H1 (cell line): Measurements from ENCODE around the gene ABHD6. TPM values are rescaled to one million over a fixed set of nuclear protein-coding genes. Genes with fewer than 3 reads are reported as not detected.
"Not testable (repeated sequence)": the region's sequence is repeated elsewhere in the genome, so short reads cannot be mapped to it uniquely, and the experiment has no call there.

Experiments
- CTCF ChIA-PET: fragments of 300-600 bp; sonication (Branson Sonifier 250); formaldehyde crosslinking; loops from one replicate; lab custom pipeline; 2021; ENCODE audit not compliant: partially characterized antibody; lab: Charles Lee
- POLR2A ChIA-PET: fragments of 300-600 bp; sonication (Branson Sonifier 250); formaldehyde crosslinking; loops from one replicate; lab custom pipeline; 2021; ENCODE audit warnings: inconsistent platforms; ENCODE audit not compliant: partially characterized antibody; lab: Charles Lee
- DNase-seq, 2 experiments: peaks; one replicate each; pipeline versions ENCODE4 v3.0.0 to v3.0.0-alpha.2; 2010 to 2022; ENCODE audit warnings: low spot score in 2 of 2, low read depth in 1 of 2, mixed read lengths in 1 of 2
- FAIRE-seq: peaks from 2 replicates; lab custom pipeline; 2011; peaks lifted over from hg19 to GRCh38; lab: Jason Lieb, UNC
- H2AFZ ChIP-seq: 2 replicates; pipeline ENCODE4 v1.8.1; 2012; ENCODE audit warnings: low read length, inconsistent platforms
- H2AK5ac ChIP-seq: 2 replicates; pipeline ENCODE4 v1.6.1; 2013; ENCODE audit warnings: low read depth, low read length
- H2BK120ac ChIP-seq: replicated peaks from 2 replicates; pipeline ENCODE3; 2013; ENCODE audit warnings: low read depth, low read length, inconsistent platforms
- H2BK12ac ChIP-seq: 2 replicates; pipeline ENCODE4 v1.6.1; 2013; ENCODE audit warnings: low read depth, low read length
- H2BK15ac ChIP-seq: 2 replicates; pipeline ENCODE4 v1.6.1; 2013; ENCODE audit warnings: low read length
- H2BK20ac ChIP-seq: 2 replicates; pipeline ENCODE4 v1.6.1; 2013; ENCODE audit warnings: low read length
- H2BK5ac ChIP-seq: 2 replicates; pipeline ENCODE4 v1.6.1; 2013; ENCODE audit warnings: low read depth, low read length
- H3K14ac ChIP-seq: 2 replicates; pipeline ENCODE4 v1.6.1; 2013; ENCODE audit warnings: inconsistent platforms; ENCODE audit not compliant: insufficient read length
- H3K18ac ChIP-seq: 2 replicates; pipeline ENCODE4 v1.6.1; 2013; ENCODE audit warnings: low read length; ENCODE audit errors: extremely low read depth
- H3K23ac ChIP-seq: 2 replicates; pipeline ENCODE4 v1.6.1; 2013; ENCODE audit warnings: inconsistent platforms; ENCODE audit not compliant: insufficient read length
- H3K23me2 ChIP-seq: 2 replicates; pipeline ENCODE4 v1.6.1; 2013; ENCODE audit warnings: low read depth, low read length
- H3K27ac ChIP-seq: 2 replicates; pipeline ENCODE4 v1.6.1; 2011; ENCODE audit warnings: low read depth, low read length, inconsistent platforms
- H3K27me3 ChIP-seq, 4 experiments: replicated peaks in 1 of 4; 1 replicate in 1 of 4; 2 replicates in 3 of 4; pipeline versions ENCODE4 v1.6.1 to v1.8.1; 2011 to 2013; ENCODE audit warnings: low read length in 3 of 4, mild to moderate bottlenecking in 3 of 4, inconsistent platforms in 2 of 4, mixed read lengths in 2 of 4, moderate library complexity in 1 of 4; ENCODE audit not compliant: control insufficient read depth in 3 of 4, insufficient read depth in 3 of 4; ENCODE audit errors: extremely low read depth in 1 of 4
- H3K36me3 ChIP-seq, 4 experiments: 2 replicates each; pipeline versions ENCODE4 v1.6.1 to v1.8.1; 2011 to 2013; ENCODE audit warnings: mild to moderate bottlenecking in 4 of 4, low read length in 3 of 4, moderate library complexity in 2 of 4, control low read depth in 1 of 4, inconsistent platforms in 1 of 4; ENCODE audit not compliant: insufficient read depth in 4 of 4, control insufficient read depth in 2 of 4
- H3K4ac ChIP-seq: replicated peaks from 2 replicates; pipeline ENCODE3; 2013; ENCODE audit warnings: low read length, low read depth, mixed read lengths, inconsistent platforms; ENCODE audit not compliant: insufficient read length
- H3K4me1 ChIP-seq, 4 experiments: replicated peaks in 1 of 4; 1 replicate in 1 of 4; 2 replicates in 3 of 4; pipeline versions ENCODE4 v1.6.1 to v1.8.1; 2011 to 2013; ENCODE audit warnings: low read length in 3 of 4, inconsistent platforms in 2 of 4, mixed read lengths in 1 of 4; ENCODE audit not compliant: insufficient read depth in 4 of 4, control insufficient read depth in 3 of 4
- H3K4me2 ChIP-seq, 2 experiments: 2 replicates each; pipeline versions ENCODE4 v1.6.1 to v1.8.1; 2011 to 2013; ENCODE audit warnings: low read depth in 2 of 2, low read length in 2 of 2, control low read depth in 1 of 2, inconsistent platforms in 1 of 2, mild to moderate bottlenecking in 1 of 2; ENCODE audit not compliant: insufficient read depth in 1 of 2
- H3K4me3 ChIP-seq, 4 experiments: fragments of 200-600, 300-600 bp in 1 of 4; sonication (generic), shearing (Covaris generic), sonication (Bioruptor Twin) in 1 of 4; 2 replicates each; pipeline versions ENCODE4 v1.5.1 to v1.8.1; 2011 to 2016; ENCODE audit warnings: low read length in 4 of 4, low read depth in 3 of 4, control low read depth in 2 of 4, inconsistent platforms in 2 of 4, mild to moderate bottlenecking in 2 of 4, mixed read lengths in 1 of 4, moderate library complexity in 1 of 4; ENCODE audit not compliant: insufficient read depth in 2 of 4; ENCODE audit errors: extremely low read depth in 1 of 4
- H3K56ac ChIP-seq: replicated peaks from 2 replicates; pipeline ENCODE3; 2013; ENCODE audit warnings: low read depth, mild to moderate bottlenecking, mixed read lengths, low read length, inconsistent platforms; ENCODE audit not compliant: insufficient read length
- H3K79me1 ChIP-seq: 2 replicates; pipeline ENCODE4 v1.6.1; 2013; ENCODE audit warnings: low read depth, low read length, control low read depth
- H3K79me2 ChIP-seq, 2 experiments: 2 replicates each; pipeline versions ENCODE4 v1.6.1 to v1.8.1; 2012 to 2013; ENCODE audit warnings: low read length in 2 of 2, mild to moderate bottlenecking in 2 of 2, inconsistent platforms in 1 of 2; ENCODE audit not compliant: insufficient read depth in 2 of 2, control insufficient read depth in 1 of 2
- H3K9ac ChIP-seq, 4 experiments: replicated peaks in 1 of 4; 1 replicate in 1 of 4; 2 replicates in 3 of 4; pipeline versions ENCODE4 v1.6.1 to v1.8.1; 2011 to 2013; ENCODE audit warnings: low read depth in 3 of 4, low read length in 3 of 4, control low read depth in 2 of 4, mild to moderate bottlenecking in 2 of 4, moderate library complexity in 2 of 4, inconsistent platforms in 1 of 4; ENCODE audit errors: extremely low read depth in 1 of 4
- H3K9me3 ChIP-seq, 2 experiments: 2 replicates each; pipeline versions ENCODE4 v1.6.1 to v1.8.1; 2012 to 2013; ENCODE audit warnings: mild to moderate bottlenecking in 2 of 2, moderate library complexity in 2 of 2, control low read depth in 1 of 2, inconsistent platforms in 1 of 2, low read depth in 1 of 2, low read length in 1 of 2, mixed read lengths in 1 of 2; ENCODE audit not compliant: insufficient read depth in 2 of 2
- H4K20me1 ChIP-seq, 2 experiments: replicated peaks in 1 of 2; 2 replicates each; pipeline versions ENCODE3 to v1.8.1; 2011 to 2013; ENCODE audit warnings: inconsistent platforms in 2 of 2, low read length in 2 of 2, mild to moderate bottlenecking in 1 of 2; ENCODE audit not compliant: insufficient read depth in 2 of 2, control insufficient read depth in 1 of 2
- H4K5ac ChIP-seq: 2 replicates; pipeline ENCODE4 v1.6.1; 2013; ENCODE audit warnings: low read length, low read depth, mixed read lengths, inconsistent platforms; ENCODE audit not compliant: insufficient read length
- H4K8ac ChIP-seq: 2 replicates; pipeline ENCODE4 v1.8.0; 2013; ENCODE audit warnings: mild to moderate bottlenecking, moderate library complexity, low read length, inconsistent platforms; ENCODE audit not compliant: insufficient read depth; ENCODE audit errors: extremely low read depth
- H4K91ac ChIP-seq: replicated peaks from 2 replicates; pipeline ENCODE3; 2013; ENCODE audit warnings: low read length, mixed read lengths, inconsistent platforms; ENCODE audit not compliant: insufficient read length
- RXRA ChIP-seq: IDR thresholded peaks from 2 replicates; pipeline ENCODE4 v1.6.1; 2011; ENCODE audit warnings: low read depth, mild to moderate bottlenecking, low read length, moderate library complexity; ENCODE audit not compliant: insufficient read depth
- SAP30 ChIP-seq: fragments of 300-600 bp; sonication (generic); IDR thresholded peaks from 2 replicates; pipeline ENCODE4 v1.7.1; 2012; ENCODE audit warnings: low read length, moderate library complexity, mild to moderate bottlenecking, inconsistent platforms; ENCODE audit not compliant: insufficient read depth, insufficient replicate concordance
- USF2 ChIP-seq: IDR thresholded peaks from 2 replicates; pipeline ENCODE4 v1.6.1; 2011; ENCODE audit warnings: low read length, improper control_type of control experiment
- WGBS, 2 experiments: shearing (Covaris generic) in 1 of 2; methylation state at CpG; one replicate each; pipeline versions ENCODE4 v1.1.6 to v1.1.7; 2013 to 2015; ENCODE audit warnings: low lambda C conversion rate in 2 of 2, mixed read lengths in 2 of 2, inconsistent platforms in 1 of 2, low coverage in 1 of 2, missing lambda C conversion rate in 1 of 2; ENCODE audit not compliant: insufficient replicate concordance in 2 of 2, insufficient coverage in 1 of 2, insufficient read length in 1 of 2; ENCODE audit errors: extremely low coverage in 1 of 2, missing lambda C conversion rate in 1 of 2; 5-methylcytosine and 5-hydroxymethylcytosine counted together
- polyA plus RNA-seq, 7 experiments: library from polyadenylated mRNA; depleted of rRNA in 3 of 7; stranded (reverse) in 5 of 7; unstranded in 2 of 7; fragments of >200 nt in 5 of 7; fragments of 200-250 nt in 2 of 7; gene quantifications; 1 replicate in 5 of 7; 2 replicates in 1 of 7; 4 replicates in 1 of 7; pipeline versions ENCODE4 v1.2.1 to v1.2.3, GENCODE V29; 2011 to 2013; ENCODE audit warnings: missing spikeins in 2 of 7, mixed read lengths in 2 of 7
- total RNA-seq: library from RNA; stranded (reverse); fragmentation: NEBNext Ultra II Directional; extraction: Animal tissue kit (Norgen Biotek cat#: 25700); gene quantifications from 2 replicates; pipeline ENCODE4 v1.2.1, GENCODE V29; 2021

The ABHD6 gene
- total and polyA plus RNA-seq, 2 of the 8 experiments (the other 6 are each of a cell fraction or from before 2014, with no cell fraction given) = 5.9 to 6.6 TPM

GRCh38 chr3:58266577-58266976, 29.0 kb downstream of the ABHD6 start (continued):
- no peak for TF ChIP-seq RXRA
- no peak for TF ChIP-seq USF2
- no peak for TF ChIP-seq SAP30

- H3K36me3 ChIP-seq, H3K56ac ChIP-seq, H3K9me3 ChIP-seq, H4K5ac ChIP-seq, H2BK120ac ChIP-seq, H4K91ac ChIP-seq, H2AK5ac ChIP-seq, H3K4me3 ChIP-seq, H2BK15ac ChIP-seq, H3K4me2 ChIP-seq, H3K23me2 ChIP-seq, H3K9ac ChIP-seq, H2BK20ac ChIP-seq, H3K4me1 ChIP-seq, H3K27me3 ChIP-seq, H3K4ac ChIP-seq, H3K79me1 ChIP-seq, H4K20me1 ChIP-seq, H2BK12ac ChIP-seq, DNase-seq, H3K79me2 ChIP-seq, POLR2A ChIA-PET, H3K18ac ChIP-seq, H3K23ac ChIP-seq, H2BK5ac ChIP-seq, FAIRE-seq, H3K14ac ChIP-seq, H3K27ac ChIP-seq, H4K8ac ChIP-seq, H2AFZ ChIP-seq: not testable (repeated sequence)
- 78% methylated on average over 1 of the region's 1 CpG; no CpG with 5 or more reads in 1 of the 2 experiments for WGBS, 2 experiments
- CTCF ChIA-PET = interaction anchor here (1.1 kb wide), 1 partner anchor 90 kb away, joined by 3 read pairs; no protein-coding TSS in a partner anchor
Measured at GRCh38 chr3:58267543-58267942, 30.0 kb downstream of the ABHD6 start.
